HG02798 (cell line): ENCODE measurements around the gene ZNF579.
"Not testable (repeated sequence)": the region's sequence is repeated elsewhere in the genome, so short reads cannot be mapped to it uniquely, and the experiment has no call there.

Experiments
- ATAC-seq: cut with Tn5 transposase; IDR thresholded peaks from one replicate; pipeline ENCODE4 v1.9.1; 2021; ENCODE audit warnings: mild to moderate bottlenecking; ENCODE audit not compliant: unreplicated experiment, poor library complexity

ZNF579 gene

DNA sequence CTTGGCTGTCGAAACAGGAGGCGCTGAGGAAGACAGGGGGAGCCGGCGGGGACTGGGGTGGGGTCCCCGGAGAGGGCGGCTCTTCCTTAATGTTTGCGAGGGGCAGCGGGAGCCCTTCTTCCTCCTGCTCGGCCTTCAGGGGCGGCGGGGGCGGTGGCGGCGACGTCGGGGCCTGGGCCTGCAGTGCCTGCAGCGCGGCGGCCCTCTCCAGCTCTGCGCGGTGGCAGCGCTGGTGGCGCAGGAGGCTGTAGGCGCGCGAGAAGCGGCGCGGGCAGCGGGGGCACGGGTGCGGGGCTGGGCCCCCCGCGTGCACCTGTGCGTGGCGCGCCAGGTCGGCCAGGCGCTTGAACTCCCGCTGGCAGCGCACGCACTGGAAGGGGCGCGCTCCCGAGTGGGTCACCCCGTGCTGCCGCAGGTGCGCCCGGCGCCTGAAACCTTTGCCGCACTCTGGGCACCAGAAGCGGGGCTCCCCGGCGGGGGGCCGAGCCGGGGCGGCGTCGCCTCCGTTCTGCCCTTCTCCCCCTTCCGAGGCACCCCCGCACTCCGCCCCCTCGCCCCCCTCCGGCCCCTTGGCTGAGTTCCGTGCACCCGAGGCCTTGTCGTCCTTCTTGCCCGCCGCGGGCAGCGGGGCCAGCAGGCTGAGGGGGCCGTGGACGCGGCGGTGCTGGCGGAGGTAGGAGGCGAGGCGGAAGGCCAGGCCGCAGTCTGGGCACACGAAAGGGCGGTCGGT is 2.5 kb downstream of the ZNF579 start:
- no peak for ATAC-seq

- ATAC-seq = no peak
Measured at GRCh38 chr19:55576746-55577145, 3.9 kb downstream of the ZNF579 start.

GRCh38 chr19:55573929-55574328 is 6.7 kb downstream of the ZNF579 start:
- ATAC-seq = not testable (repeated sequence)

DNA sequence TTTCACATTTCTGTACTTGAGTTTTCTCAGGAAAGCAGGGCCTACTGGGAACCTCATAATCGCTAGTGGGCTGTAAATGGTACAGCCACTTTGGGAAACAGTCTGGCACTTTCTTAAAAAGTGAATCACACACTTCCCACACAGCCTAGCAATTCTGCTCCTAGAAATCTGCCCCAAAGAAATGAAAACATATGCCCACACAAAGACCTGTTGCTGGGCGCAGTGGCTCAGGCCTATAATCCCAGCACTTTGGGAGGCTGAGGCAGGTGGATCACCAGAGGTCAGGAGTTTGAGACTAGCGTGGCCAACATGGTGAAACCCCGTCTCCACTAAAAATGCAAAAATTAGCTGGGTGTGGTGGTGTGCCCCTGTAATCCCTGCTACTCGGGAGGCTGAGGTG is 11.2 kb downstream of the ZNF579 start:
- not testable (repeated sequence) for ATAC-seq

DNA sequence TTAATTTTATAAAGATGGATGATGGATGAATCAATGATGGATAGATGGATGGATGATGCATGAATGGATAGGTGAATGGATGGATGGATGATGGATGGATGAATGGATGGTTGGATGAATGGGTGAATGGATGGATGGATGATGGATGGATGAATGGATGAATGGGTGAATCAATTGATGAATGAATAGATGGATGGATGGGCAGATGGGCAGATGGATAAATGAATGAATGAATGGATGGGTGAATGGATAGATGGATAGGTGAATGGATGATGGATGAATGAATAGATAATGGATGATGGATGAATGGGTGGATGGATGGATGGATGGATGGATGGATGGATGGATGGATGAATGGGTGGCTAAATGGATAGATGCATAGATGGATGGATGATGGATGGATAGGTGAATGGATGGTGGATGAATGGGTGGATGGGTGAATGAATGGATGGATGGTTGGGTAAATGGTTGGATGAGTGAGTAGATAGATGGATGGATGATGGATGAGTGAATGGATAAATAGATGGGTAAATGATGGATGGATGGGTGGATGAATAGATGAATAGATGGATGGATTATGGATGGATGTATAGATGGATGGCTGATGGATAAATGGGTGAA is 12.8 kb downstream of the ZNF579 start:
- ATAC-seq = no peak

DNA sequence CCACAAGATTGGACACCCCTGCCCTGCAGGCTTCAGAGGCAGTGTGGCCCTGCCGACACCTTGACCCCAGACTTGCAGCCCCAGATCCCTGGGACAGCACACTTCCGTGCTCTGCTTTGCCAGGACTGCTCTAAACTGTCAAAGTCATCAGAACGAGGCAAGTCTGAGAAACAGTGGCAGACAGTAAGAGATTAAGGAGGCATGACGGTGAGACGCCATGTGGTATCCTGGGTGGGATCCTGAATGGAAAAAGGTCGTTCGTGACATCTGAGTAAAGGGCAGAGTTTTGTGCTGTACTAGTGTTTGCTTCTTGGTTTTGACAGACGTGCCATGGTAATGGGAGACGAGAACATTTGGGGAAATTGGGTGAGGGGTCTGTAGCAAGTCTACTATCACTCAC is 13.8 kb downstream of the ZNF579 start:
- ATAC-seq = no peak

GRCh38 chr19:55563261-55563690 is 17.4 kb downstream of the ZNF579 start:
- no peak for ATAC-seq

DNA sequence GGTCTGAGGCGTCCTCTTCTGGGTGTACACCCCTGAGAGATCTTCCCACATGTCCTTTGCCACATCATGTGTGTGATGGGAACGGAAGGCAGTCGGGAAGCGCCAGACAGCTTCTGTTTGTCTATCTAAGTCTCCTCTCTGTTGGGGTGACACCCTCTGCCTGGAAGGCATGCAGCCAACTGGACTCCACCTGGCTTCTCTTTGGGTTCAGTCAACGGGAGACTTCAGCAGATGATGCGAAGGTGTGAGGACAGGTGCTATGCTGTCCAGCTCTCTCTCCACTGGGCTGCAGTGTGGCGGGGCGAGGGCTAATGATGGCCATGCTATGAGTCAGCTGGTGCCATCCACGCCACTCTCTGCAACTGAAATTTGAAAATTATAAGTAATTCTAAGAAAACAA is 21.0 kb downstream of the ZNF579 start:
- ATAC-seq = no peak

DNA sequence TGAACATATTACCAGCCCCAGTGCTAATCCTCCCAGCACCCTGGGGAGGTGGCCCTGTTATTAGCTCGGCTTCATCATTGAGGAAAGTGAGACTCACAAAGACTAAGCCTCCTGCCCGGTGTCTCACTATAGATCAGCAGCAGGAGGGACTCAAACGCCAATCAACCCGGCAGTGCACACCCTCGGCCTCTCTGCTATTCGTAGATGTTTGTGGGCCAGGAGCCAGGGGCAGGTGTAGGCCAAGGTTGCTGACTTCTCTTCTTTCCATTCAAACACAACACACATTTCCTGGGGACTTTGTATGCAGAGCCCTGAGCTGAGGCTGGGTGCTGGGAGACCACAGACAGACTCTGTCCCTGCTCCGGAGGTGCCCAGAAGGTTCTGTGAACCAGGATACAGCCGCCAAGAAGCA is 25.9 kb downstream of the ZNF579 start:
- no peak for ATAC-seq

DNA sequence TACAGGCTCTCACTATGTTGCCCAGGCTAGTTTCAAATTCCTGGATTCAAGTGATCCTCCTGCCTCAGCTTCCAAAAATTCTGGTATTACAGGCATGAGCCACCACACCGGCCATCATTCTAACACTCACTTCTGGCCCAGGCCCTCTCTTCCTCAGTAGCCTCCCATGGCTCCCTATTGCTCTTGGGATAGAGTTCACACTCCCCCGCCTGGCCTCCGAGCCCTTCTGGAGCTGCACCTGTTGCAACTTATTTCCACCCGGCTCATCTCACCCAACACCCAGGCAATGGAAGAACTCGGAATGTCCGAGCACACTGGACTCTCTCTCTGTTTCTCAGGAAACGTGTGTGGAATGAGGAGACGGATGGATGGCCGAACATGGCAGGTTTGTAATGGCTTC is 26.3 kb downstream of the ZNF579 start:
- ATAC-seq = no peak

DNA sequence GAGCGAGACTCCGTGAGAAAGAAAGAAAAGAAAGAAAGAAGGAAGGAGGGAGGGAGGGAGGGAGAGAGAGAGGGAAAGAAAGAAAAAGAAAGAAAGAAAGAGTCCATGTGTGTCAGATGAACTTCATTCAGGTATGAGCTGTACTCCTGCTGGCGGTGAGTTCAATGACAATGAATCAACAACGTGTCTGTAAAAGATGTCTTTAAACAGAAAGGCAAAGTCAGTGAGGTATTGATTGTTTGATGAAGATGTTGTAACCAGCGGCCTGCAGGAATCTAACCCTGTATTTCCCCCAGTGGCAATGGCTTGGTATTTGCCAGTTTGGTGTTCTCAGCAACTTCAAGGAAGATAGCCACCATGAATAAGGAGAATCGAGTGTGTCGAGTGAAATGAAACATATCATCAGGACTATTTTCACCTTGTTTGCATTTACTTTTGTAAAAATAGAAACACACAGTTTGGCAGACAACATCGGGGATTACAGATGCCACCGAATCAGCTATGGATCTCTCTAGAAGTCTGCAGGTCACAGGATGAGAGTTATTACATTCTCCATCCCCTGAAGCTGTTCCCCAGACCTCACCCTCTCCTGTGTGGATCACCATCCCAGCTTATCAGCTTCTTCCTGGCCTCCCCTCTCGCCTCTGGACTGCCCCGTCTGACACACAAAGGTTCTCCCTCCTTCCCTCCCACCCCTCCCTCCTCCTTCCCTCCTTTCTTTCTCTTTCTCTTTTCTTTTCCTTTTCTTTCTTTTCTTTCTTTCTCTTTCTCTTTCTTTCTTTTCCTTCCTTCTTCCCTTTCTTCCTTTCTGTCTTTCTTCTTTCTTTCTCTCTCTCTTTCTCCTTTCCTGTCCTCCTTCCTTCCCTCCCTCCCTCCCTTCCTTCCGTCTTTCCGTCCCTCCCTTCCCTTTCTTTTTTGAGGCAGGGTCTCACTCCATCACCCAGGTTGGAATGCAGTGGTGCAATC is 27.1 kb downstream of the ZNF579 start:
- ATAC-seq = no peak

DNA sequence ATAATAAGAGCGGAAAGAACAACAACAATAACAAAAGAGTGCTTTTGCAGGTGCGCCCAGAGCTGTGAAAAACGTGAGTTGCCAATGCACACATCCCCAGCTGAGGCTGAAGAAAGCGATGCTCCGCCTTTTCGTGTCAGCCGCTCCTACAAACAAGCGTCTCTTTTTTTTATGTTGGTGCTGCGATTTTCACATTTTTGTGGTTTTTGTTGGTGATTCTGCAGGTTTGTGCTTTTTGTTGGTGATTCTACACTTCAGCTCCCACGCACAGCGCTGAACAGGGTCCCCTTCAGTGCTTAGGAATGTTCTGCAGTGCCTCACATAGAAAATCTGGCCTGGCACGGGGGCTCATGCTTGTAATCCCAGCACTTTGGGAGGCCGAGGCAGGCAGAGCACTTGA is 28.0 kb downstream of the ZNF579 start:
- ATAC-seq = no peak

- no peak for ATAC-seq
Measured at GRCh38 chr19:55552206-55552605, 28.4 kb downstream of the ZNF579 start.

DNA sequence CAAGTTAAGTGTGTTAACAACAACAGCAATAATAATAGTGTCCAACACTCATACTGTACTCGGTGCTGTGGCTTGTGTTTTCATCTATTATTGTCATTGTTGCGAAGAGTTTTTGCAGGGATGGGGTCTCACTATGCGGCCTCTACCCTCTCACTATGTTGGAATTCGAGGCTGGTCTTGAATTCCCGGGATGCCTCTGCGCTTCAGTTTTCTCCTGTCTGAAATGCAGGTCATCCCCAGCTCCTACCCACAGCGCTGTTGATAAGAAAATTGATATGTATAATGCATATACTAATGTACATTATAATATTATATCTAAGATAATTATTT is 30.4 kb downstream of the ZNF579 start:
- no peak for ATAC-seq

DNA sequence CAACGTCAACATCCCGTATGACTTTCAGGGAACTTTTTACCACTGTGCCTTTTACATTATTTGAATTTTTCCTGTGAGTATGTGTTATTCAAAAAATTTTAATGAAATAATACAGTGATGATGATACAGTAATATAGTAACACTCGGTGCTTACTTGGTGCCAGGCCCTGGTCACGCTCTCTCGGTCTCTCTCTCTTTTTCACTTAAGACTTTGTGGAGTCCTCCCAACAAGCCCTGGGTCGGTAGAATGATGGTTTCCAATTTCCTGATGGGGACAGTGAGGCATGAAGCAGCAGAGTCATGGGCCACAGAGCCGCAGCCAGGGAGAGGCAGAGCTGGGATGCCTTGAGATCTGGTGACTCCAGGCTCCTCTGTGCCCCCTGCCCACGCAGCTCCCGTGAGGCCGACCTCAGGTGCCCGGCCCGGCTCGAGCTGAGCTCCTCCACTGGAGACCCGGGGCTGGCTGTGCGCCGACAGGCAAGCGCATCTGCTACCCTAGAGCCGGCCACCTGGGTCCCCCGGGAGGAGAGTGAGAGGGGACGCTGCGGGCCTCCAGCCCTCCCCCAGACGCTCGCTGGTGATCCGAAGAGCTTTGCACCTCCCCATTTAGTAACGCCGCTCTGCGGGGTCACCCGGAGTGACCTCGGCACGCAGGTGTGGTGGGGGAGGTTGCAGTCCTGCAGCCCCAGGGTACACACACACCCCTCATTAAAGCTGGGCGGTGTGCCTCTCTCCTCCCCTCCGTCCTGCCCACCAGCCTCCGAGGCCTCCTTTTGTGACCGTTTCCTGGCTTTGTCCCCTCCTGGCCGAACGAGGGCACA is 30.9 kb downstream of the ZNF579 start:
- ATAC-seq = no peak

DNA sequence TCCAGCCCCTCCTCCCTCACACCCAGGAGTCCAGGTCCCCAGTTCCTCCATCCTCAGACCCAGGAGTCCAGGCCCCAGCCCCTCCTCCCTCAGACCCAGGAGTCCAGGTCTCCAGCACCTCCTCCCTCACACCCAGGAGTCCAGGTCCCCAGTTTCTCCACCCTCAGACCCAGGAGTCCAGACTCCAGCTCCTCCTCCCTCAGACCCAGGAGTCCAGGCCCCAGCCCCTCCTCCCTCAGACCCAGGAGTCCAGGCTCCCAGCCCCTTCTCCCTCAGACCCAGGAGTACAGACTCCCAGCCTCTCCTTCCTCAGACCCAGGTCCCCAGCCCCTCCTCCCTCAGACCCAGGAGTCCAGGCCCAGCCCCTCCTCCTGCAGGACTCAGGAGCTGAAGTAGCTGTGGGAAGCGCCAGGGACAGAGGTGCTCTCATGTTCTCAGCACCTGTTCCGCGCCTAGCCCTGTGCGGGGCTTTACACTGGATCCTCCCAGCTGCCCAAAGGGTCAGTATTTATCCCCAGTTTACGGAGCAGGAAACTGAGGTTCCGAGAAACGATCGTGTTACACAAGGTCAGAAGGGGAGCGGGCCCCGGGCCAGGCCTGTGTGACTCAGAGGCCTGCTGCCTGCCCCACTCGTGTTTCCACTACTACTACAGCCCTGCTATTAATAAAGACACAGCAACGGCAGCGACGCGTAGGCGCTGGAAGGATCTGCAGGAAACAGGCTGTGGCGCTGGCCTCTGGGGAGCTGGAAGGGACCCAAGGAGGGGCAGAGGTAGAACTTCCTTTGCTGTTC is 33.6 kb downstream of the ZNF579 start:
- ATAC-seq = no peak

- no peak for ATAC-seq
Measured at GRCh38 chr19:55546011-55546410, 34.6 kb downstream of the ZNF579 start.

- ATAC-seq = no peak
Measured at GRCh38 chr19:55545443-55545842, 35.2 kb downstream of the ZNF579 start, which contains the start of gene SBK3. SBK3 (minus strand) TSS chr19:55545543; CDS start chr19:55545543, 0 bp downstream.

GRCh38 chr19:55544776-55545439 is 35.7 kb downstream of the ZNF579 start:
- no peak for ATAC-seq
